Activated CD4-positive, alpha-beta T cell treated with anti-CD3 and anti-CD28 coated beads, Interleukin-2, amount 50 U/mL, for 16 hours (primary cell): ENCODE results near the gene NELFB.

ENCODE experiments used
- DNase-seq: peaks from one replicate; pipeline ENCODE4 v3.0.0-alpha.2; 2020

The NELFB gene

GRCh38 chr9:137317021-137317717 lies 62.0 kb downstream of the NELFB start:
- DNase-seq: no peak

GRCh38 chr9:137317718-137318511 lies 62.8 kb downstream of the NELFB start:
- no peak for DNase-seq

- no peak for DNase-seq
Observed at GRCh38 chr9:137318602-137319001, 63.5 kb downstream of the NELFB start.

- no peak for DNase-seq
Observed at GRCh38 chr9:137319011-137319738, 64.0 kb downstream of the NELFB start.

- no peak for DNase-seq
Observed at GRCh38 chr9:137319739-137320551, 64.8 kb downstream of the NELFB start.

GRCh38 chr9:137320555-137321384 lies 65.6 kb downstream of the NELFB start:
- no peak for DNase-seq

GRCh38 chr9:137321726-137322361 lies 66.7 kb downstream of the NELFB start:
- no peak for DNase-seq
